ENCODE measurements around the gene TLR9. TPM values are rescaled to one million over a fixed set of nuclear protein-coding genes. Genes with fewer than 3 reads are reported as not detected.
A peak's percentile ranks its signal among the peaks of the same experiment; 100 is the strongest.

The TLR9 gene
- total RNA-seq, 1 donor from 2014 or later, result 0.19 TPM

- DNase-seq (ENCODE audit: low spot score), result no peak
Measured at GRCh38 chr3:52218454-52218853, 7.0 kb downstream of the TLR9 start.

DNA sequence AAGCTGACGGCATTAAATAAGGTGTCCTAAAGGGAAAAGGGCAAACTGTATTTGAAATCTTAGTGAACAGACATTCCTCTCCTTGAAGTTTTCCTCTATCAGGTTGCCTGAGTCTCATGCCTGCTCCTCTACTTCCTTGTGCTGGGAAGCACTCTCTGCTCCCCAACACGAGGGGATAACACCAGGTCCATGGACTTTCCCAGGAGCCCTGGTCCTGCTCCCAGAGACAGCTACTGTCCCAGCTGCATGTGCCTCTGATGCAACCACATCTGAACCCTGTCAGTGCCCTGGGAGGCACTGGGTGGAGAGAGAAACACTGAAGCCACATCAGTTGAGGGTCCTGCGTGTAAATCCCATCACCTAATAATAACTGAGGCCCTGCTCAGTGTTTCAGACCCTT lies 7.4 kb downstream of the TLR9 start:
- DNase-seq (ENCODE audit: low spot score), result no peak

DNA sequence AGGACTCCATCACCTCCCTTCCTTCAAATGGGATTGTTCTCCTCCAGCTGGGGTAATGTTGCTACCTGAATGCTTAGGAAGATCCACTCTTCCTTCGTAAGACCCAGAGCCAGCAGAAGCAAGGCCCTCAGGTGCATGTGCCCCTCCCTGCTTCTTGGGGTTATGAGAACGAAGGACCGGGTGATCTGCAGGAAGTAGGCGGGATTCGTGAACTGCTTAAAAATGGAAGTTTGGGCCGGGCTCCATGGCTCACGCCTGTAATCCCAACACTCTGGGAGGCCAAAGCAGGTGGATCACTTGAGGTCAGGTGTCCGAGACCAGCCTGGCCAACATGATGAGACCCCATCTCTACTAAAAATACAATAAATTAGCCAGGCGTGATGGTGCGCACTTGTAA lies 8.0 kb downstream of the TLR9 start:
- no peak for DNase-seq (ENCODE audit: low spot score)

GRCh38 chr3:52216585-52217408 lies 8.6 kb downstream of the TLR9 start:
- no peak for DNase-seq (ENCODE audit: low spot score)

GRCh38 chr3:52215351-52215750 lies 10.1 kb downstream of the TLR9 start:
- no peak for DNase-seq (ENCODE audit: low spot score)

GRCh38 chr3:52213901-52214300 lies 11.5 kb downstream of the TLR9 start:
- DNase-seq (ENCODE audit: low spot score), result no peak

DNA sequence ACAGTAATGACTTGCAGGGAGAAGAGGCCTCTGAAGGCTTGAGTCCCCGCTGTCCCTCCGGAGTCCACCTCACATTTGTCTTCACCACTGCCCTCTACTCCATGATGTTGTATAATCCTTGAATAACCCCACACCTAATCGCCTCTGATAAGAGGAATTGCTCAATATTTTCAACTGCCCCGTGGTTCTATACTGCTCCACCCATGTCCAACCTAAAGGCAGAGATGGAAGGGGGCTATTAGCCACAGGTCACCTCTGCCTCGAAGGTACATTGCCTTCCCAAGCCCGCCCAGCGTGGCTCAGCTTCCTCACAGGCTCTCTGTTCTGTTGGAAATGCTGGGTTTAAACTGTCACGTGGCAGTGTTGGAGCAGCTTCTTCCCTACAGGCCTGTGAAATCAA lies 12.4 kb downstream of the TLR9 start:
- no peak for DNase-seq (ENCODE audit: low spot score)

DNA sequence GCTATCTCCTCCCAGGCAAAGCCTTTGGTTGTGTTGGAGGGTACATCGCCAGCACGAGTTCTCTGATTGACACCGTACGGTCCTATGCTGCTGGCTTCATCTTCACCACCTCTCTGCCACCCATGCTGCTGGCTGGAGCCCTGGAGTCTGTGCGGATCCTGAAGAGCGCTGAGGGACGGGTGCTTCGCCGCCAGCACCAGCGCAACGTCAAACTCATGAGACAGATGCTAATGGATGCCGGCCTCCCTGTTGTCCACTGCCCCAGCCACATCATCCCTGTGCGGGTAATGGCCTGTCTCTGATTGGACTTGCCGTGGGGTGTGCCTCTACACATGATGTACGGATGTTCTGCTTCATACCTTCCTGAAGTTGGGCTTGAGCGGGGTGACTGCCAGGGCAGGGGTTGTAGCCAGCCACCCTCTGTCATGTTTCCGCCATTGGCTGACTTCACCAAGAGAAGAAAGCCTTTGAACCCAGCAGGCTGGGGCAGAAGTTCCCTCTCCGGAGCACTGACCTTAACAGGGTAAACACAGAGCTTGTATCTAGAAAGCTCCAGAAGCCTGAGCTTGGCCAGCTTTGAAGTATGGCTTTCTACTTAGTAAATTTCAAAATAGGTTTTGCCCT lies 14.1 kb downstream of the TLR9 start:
- DNase-seq (ENCODE audit: low spot score), result no peak

GRCh38 chr3:52210550-52211046 lies 14.8 kb downstream of the TLR9 start:
- no peak for DNase-seq (ENCODE audit: low spot score)

DNA sequence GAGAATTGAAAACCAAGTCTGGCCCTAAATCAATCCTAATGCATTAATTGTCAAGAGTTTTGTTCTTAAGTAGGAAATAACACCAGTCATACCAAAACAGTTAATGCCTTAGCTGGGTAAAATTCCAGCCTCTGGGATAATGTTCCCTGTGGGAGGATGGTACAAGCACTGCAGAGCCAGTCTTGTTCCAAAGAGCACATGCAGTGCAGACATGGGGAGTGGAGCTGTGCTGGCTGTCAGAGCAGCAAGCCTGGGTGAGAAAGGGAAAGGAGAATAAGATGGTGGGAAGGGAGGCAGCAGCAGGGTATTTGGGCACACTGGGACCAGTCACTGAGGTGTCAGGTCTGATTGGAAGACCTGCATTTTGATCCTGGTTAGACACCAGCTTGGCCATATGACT lies 15.4 kb downstream of the TLR9 start:
- DNase-seq (ENCODE audit: low spot score), result no peak

DNA sequence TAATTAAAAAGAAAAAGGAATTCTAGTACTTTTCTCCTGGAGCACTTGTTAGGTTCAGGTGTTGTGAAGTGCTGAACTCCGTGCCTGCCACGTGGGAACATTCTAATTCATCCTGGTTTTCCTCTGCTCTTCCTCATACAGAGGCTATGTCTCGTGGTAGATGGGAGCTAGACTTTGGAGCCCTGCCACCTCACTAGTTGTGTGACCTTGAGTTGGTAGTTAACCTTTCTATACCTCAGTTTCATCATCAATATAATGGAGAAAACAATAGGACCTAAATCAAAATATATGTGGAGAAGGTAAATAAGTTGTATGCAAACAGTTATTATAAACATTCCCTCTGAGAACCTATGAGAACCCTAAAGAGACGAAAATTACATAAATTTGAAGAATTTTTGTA lies 16.9 kb downstream of the TLR9 start:
- DNase-seq (ENCODE audit: low spot score), result no peak

DNA sequence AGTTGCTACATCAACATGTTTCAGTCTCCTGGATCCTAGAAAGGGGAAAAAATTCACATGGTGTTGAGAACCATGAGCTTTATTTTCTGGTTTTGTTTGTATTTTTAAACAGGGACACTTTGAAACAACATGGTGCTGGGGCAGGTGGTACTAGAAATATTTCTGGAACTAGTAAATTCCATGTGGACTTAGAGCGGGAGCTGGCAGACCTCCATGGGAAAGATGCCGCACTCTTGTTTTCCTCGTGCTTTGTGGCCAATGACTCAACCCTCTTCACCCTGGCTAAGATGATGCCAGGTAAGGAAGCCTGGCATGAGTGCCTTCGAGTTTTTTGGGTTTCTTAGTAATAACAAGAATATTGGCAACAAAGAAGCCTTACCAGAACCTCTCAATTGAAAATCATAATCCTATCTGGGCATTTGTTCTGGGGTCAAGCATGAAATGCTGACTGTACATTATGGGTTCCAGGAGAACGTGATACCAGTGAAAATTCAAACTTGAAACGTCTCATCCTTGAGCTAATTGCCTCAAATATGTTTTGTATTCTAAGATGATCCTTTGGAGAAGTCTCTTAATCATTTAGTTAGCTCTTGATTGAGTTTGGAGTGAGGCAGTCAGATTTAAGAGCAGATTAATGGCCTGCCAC lies 19.6 kb downstream of the TLR9 start:
- no peak for DNase-seq (ENCODE audit: low spot score)

- DNase-seq (ENCODE audit: low spot score), result no peak
Measured at GRCh38 chr3:52204337-52205073, 20.9 kb downstream of the TLR9 start.

DNA sequence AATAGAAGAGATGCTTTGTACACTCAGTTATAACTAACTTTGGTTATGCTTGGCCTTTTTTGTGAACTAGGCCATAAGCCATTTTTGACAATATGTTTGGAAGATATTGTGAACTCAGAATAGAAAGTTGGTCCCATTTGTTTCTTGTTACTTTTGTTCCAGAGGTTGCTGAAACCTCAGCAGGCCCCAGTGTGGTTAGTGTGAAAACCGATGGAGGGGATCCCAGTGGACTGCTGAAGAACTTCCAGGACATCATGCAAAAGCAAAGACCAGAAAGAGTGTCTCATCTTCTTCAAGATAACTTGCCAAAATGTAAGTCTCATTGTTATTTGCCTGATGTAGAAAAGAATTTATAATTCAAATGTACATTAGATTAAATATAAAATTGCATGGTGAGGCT lies 21.7 kb downstream of the TLR9 start:
- DNase-seq (ENCODE audit: low spot score), result no peak

DNA sequence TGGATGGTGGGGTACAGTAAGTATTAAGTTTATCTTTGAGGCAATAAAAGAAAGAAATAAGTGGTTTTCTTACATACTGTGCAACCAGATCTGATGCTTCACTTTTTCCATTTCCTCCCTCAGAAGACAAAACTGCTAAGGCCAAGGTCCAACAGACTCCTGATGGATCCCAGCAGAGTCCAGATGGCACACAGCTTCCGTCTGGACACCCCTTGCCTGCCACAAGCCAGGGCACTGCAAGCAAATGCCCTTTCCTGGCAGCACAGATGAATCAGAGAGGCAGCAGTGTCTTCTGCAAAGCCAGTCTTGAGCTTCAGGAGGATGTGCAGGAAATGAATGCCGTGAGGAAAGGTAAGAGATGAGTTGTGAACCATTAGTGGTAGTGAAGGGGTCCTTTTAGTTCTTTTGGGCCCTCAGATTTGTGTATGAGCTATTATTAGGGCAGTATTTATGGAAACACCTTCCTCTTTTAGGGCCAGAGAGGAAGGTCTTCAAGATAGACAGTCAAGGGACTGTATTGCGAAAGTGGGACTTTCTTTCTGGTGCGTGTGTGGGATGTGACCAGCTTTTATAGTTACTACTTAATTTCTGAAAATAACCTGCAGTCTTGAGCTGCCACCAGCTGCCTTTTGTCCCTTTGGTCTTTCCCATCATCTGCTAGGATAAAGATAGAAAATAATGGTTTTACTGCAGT lies 22.9 kb downstream of the TLR9 start:
- DNase-seq (ENCODE audit: low spot score), result no peak

DNA sequence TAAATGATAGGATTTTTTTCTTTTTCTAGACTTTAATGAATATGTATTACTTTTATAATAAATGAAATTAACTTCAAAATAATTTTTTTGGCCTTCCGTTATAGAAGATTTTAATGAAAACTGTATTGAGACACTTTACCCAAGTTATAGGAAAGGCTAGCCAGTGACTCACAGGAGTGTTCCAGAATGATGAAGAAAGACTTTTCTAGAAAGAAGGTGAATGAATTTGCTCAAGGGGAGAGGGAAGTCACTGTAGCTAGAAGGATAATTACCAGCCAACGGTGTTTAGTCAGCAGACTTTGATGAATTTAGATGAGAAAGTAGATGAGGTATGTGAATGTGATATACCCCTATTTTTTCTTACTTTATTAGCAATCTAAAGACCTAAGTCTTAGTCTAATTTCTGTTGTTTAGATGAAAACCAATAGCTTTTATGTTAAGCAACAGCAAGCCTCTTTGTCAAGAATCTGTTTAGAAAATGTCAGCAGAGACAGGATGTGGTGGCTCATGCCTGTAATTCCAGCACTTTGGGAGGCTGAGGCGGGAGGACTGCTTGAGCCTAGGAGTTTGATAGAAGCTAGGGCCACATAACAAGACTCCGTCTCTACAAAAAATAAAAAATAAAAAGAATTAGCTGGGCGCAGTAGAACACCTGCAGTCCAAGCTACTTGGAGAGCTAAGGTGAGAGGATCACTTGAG lies 24.3 kb downstream of the TLR9 start:
- DNase-seq (ENCODE audit: low spot score), result no peak

- DNase-seq (ENCODE audit: low spot score), result no peak
Measured at GRCh38 chr3:52198643-52199608, 26.5 kb downstream of the TLR9 start.

GRCh38 chr3:52197842-52198625 lies 27.4 kb downstream of the TLR9 start, which contains the start of gene ALAS1:
TSS of gene ALAS1 (plus strand) at chr3:52198160. CDS start at chr3:52199242, 1,082 bp downstream.
- DNase-seq (ENCODE audit: low spot score), result peak; percentile 98

Data from mesenteric fat pad (tissue), 1 donor.